GM18499 (cell line): ENCODE measurements around the gene COPG2.
A peak's percentile ranks its signal among the peaks of the same experiment; 100 is the strongest.

Experiments
- ATAC-seq: cut with Tn5 transposase; IDR thresholded peaks from one replicate; pipeline ENCODE4 v1.9.1; 2021; ENCODE audit warnings: moderate number of reproducible peaks; ENCODE audit not compliant: insufficient read depth, unreplicated experiment

COPG2 gene

GRCh38 chr7:130479716-130480400 is 188.7 kb downstream of the COPG2 start:
- no peak for ATAC-seq

- ATAC-seq: no peak
Observed at GRCh38 chr7:130478991-130479390, 189.6 kb downstream of the COPG2 start.

GRCh38 chr7:130476297-130477150 is 192.0 kb downstream of the COPG2 start:
- ATAC-seq: no peak

- no peak for ATAC-seq
Observed at GRCh38 chr7:130475776-130476175, 192.8 kb downstream of the COPG2 start.

GRCh38 chr7:130473876-130474275 is 194.7 kb downstream of the COPG2 start:
- ATAC-seq: no peak

GRCh38 chr7:130473289-130473688 is 195.3 kb downstream of the COPG2 start:
- no peak for ATAC-seq

GRCh38 chr7:130471974-130472373 is 196.6 kb downstream of the COPG2 start:
- no peak for ATAC-seq

- no peak for ATAC-seq
Observed at GRCh38 chr7:130468612-130469011, 199.9 kb downstream of the COPG2 start.

GRCh38 chr7:130463553-130464434 is 204.8 kb downstream of the COPG2 start:
- no peak for ATAC-seq

GRCh38 chr7:130461272-130461671 is 207.3 kb downstream of the COPG2 start:
- no peak for ATAC-seq

- ATAC-seq: peak; percentile 77
Observed at GRCh38 chr7:130458257-130458656, 210.3 kb downstream of the COPG2 start.
